Fibroblast of the aortic adventitia (primary cell): ENCODE results near the gene ANKS1A. TPM values are rescaled to one million over a fixed set of nuclear protein-coding genes. Genes with fewer than 3 reads are reported as not detected.

ENCODE experiments used
- DNase-seq: peaks from one replicate; pipeline ENCODE4 v3.0.0-alpha.2; 2010; ENCODE audit warnings: low read depth
- H3K4me3 ChIP-seq: 2 replicates; pipeline ENCODE4 v1.5.1; 2011; ENCODE audit warnings: low read depth, mild to moderate bottlenecking, control low read depth, low read length, moderate library complexity
- total RNA-seq: library from RNA; depleted of rRNA; stranded (reverse); fragments of >200 nt; gene quantifications from 2 replicates; pipeline ENCODE4 v1.2.3, GENCODE V29; 2012; ENCODE audit warnings: low replicate concordance
- TF ChIP-seq, protein P1 (sequence below): IDR thresholded peaks from 2 replicates; pipeline ENCODE4 v1.5.1; 2011; ENCODE audit warnings: mild to moderate bottlenecking, low read length, control low read depth, inconsistent platforms; ENCODE audit not compliant: insufficient read depth

Gene ANKS1A
- total RNA-seq, 1 donor = 7.6 TPM

DNA sequence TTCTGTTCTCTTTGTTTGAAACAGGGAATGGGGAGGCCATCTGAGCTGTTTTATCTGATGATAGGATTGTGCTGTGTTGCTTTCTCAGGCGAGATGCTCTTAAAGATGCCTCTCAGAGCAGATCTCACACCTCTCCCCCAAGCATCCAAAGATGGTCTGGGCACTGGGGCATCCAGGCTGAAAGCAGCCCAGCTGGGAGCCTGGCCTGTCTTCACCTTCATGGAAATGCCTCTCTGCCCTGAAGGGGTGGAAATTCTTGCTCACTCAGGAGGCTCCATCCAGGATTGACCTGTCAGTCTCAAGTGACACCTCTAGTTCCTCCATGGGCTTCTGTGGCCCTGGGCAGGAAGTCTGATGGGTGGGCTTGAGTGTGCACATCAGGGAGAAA lies 165.7 kb downstream of the ANKS1A start:
- TF ChIP-seq, protein P1, sequence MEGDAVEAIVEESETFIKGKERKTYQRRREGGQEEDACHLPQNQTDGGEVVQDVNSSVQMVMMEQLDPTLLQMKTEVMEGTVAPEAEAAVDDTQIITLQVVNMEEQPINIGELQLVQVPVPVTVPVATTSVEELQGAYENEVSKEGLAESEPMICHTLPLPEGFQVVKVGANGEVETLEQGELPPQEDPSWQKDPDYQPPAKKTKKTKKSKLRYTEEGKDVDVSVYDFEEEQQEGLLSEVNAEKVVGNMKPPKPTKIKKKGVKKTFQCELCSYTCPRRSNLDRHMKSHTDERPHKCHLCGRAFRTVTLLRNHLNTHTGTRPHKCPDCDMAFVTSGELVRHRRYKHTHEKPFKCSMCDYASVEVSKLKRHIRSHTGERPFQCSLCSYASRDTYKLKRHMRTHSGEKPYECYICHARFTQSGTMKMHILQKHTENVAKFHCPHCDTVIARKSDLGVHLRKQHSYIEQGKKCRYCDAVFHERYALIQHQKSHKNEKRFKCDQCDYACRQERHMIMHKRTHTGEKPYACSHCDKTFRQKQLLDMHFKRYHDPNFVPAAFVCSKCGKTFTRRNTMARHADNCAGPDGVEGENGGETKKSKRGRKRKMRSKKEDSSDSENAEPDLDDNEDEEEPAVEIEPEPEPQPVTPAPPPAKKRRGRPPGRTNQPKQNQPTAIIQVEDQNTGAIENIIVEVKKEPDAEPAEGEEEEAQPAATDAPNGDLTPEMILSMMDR = no peak
- no peak for DNase-seq
- H3K4me3 ChIP-seq = no peak overlapping the region

DNA sequence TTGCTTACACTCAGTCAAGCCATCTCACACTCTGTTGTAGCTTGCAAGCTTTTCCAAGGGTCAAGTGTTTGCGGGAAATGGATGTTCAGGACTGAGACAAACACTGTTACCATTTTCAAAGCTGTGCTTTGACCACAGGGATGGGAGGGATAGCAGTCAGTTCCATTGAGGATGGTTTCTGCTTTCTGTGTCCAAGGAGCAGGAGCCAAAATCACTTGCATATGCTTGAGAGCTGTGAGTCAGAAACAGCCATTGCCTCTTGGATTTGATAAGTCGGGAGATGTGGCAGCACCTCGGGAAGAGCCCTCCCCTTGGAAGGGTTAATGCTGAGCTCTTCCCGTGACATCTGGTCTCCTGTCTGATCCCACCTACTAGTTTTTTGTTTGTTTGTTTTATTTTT lies 166.8 kb downstream of the ANKS1A start:
- TF ChIP-seq, protein P1 = no peak
- H3K4me3 ChIP-seq = no peak overlapping the region
- no peak for DNase-seq

DNA sequence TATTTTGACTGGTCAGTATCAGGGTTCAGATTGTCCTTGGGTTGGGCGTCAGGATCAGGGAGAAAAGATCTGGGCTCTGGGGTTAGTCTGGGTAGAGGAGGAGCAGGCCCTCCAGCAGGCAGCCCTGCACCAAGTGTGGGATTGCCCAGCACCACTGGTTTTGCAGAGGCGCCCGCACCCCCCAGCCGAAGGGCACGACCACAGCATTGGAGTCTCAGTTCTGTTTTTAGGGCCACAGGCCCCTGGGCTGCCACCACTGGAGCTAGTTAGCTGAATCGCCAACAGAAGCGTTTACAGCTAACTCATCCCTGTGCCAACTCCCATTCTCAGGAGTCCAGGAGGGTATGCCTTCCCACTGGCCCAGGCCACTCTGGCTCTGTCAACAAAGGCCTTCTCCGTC lies 167.9 kb downstream of the ANKS1A start:
- no peak for DNase-seq
- TF ChIP-seq, protein P1 = no peak
- H3K4me3 ChIP-seq = no peak overlapping the region

DNA sequence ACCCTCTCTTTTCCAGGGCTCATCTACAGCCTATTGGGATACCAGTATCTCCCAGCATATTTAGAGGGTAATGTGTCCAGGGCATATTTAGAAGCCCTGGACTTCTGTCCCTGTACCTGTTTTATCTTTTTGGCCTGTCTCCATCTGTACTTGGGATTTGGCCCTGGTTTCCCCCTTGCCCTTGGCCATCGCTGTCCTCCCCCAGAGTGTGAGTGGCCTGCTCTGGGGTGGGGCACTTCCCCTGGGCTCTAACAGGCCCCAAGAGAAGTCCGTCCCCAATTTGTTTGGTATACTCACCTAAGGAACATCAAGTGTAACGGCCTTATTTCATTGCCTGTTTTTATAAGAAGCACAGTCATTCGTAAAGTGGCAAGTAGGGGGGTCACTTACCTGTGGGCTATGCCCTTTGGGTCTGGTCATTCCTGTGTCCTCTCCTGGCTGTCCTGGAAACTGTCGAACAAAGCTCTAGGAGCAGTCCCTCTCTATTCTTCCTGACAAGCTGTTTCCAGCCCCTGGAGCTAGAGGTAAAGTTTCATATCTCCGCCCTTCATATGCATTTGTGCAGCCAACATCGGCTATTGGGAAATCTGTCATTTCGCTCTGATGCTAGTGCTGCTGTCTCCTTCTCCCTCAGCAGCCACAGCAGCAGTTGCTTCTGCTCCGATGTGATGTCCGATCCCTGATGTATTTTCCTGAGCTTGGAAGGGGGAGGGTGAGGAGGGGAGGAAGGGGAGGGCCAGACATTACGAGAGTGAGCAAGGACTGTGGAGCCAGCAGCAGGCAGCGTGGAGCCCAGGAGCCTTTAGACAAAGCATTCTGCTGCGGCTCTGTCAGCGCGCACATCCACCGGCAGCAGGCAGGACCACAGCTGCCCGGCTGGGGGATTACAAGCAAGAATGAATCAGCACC lies 168.6 kb downstream of the ANKS1A start:
- TF ChIP-seq, protein P1 = no peak
- no peak for DNase-seq

DNA sequence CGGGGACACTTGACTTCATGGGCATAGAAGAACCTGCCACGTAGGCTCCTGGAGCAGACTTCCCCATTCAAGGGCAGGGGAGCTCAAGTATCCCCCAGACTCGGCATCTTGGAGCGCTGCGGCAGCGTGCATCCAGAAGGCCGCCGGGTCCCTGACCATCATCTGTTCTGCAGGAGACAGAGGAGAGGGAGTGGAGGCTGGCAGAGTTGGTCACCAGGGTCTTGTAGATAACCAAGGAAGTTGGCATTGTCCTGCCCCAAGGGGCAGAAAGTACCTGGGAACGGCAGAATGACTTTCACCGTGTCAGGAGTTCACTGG lies 169.3 kb downstream of the ANKS1A start:
- TF ChIP-seq, protein P1 = no peak
- DNase-seq = no peak
- H3K4me3 ChIP-seq = no peak overlapping the region

More for the DNA sequence above, 168.6 kb downstream of the ANKS1A start:
- H3K4me3 ChIP-seq = no peak overlapping the region

DNA sequence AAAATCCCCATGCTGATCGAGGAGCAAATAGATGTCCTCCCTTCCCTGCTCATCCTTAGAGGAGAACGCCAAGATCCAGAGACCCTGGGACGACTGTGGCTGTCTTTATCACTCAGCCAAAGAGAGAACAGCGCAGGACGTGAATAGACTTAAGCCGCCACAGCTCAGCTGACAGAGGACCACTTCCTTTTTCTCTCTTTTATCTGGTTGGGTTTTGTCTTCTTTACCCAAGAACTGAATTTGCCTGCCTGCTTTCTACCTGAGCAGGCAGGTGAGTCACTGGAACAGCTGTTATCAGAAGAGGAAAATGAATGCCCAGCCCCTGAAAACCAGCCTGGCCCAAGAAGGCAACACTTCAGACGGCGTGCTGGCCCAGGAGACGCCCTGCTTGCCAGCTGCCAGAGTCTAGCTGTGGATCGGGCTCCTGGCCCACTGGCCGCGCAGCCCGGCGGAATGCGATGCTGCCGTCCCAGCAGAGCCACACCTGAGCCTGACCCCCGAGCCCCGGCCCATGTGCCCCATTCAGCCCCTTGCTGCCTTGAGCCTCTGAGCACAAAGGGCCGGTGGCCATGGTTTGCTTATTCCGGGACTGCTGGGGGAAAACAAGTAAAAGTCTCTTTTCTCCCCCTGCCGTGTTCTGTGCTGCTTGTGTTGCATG lies 169.9 kb downstream of the ANKS1A start:
- H3K4me3 ChIP-seq = no peak overlapping the region
- TF ChIP-seq, protein P1 = no peak
- DNase-seq = no peak
